Mammary epithelial cell (primary cell): ENCODE measurements around the gene MTNR1B.

Experiments used
- EZH2 ChIP-seq: IDR thresholded peaks from 2 replicates; pipeline ENCODE4 v1.6.1; 2012; ENCODE audit warnings: low read length, inconsistent platforms, borderline replicate concordance
- TF ChIP-seq, protein P1 (sequence below), 2 donors: IDR thresholded peaks in 1 of 2; conservative IDR thresholded peaks in 1 of 2; 2 replicates each; pipeline ENCODE4 v1.5.1; 2011 to 2012; ENCODE audit warnings: inconsistent platforms in 2 of 2, low read length in 2 of 2, mild to moderate bottlenecking in 2 of 2, control low read depth in 1 of 2, low read depth in 1 of 2; ENCODE audit not compliant: insufficient read depth in 1 of 2; ENCODE audit errors: extremely low read depth in 1 of 2

DNA sequence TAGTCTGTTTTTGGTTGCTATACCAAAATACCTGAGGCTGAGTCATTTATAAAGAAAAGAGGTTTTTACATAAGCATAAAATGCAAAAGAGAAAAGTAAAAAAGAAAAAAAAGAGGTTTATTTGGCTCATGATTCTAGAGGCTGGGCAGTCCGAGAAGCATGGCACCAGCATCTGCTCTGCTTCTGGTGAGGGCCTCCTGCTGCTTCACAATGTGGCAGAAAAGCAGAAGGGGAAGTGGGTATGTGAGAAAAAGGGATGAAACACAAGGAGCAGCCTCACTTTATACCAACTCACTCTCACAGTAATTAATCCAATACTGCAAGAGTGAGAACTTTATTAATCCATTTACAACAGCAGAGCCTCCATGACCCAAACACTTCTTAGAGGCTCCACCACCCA is 47.1 kb downstream of the MTNR1B start:
- TF ChIP-seq, protein P1, sequence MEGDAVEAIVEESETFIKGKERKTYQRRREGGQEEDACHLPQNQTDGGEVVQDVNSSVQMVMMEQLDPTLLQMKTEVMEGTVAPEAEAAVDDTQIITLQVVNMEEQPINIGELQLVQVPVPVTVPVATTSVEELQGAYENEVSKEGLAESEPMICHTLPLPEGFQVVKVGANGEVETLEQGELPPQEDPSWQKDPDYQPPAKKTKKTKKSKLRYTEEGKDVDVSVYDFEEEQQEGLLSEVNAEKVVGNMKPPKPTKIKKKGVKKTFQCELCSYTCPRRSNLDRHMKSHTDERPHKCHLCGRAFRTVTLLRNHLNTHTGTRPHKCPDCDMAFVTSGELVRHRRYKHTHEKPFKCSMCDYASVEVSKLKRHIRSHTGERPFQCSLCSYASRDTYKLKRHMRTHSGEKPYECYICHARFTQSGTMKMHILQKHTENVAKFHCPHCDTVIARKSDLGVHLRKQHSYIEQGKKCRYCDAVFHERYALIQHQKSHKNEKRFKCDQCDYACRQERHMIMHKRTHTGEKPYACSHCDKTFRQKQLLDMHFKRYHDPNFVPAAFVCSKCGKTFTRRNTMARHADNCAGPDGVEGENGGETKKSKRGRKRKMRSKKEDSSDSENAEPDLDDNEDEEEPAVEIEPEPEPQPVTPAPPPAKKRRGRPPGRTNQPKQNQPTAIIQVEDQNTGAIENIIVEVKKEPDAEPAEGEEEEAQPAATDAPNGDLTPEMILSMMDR (conservative IDR thresholded peaks at IDR 0.05 in 1 of 2, IDR thresholded peaks at IDR 0.05 in 1 of 2; ENCODE audit: extremely low read depth in 1 of 2, insufficient read depth in 1 of 2, low read depth in 1 of 2, low read length in 2 of 2), result no peak
- TF ChIP-seq EZH2, result no peak
